NOMO-1 treated with dmso at 0.1 percent for 144 hours (cell line): Measurements from ENCODE around the gene TKT.

Source experiments
- DNase-seq: peaks from one replicate; lab custom pipeline; 2025; ENCODE audit not compliant: unreplicated experiment; lab: John Stamatoyannopoulos, UW

Gene TKT

DNA sequence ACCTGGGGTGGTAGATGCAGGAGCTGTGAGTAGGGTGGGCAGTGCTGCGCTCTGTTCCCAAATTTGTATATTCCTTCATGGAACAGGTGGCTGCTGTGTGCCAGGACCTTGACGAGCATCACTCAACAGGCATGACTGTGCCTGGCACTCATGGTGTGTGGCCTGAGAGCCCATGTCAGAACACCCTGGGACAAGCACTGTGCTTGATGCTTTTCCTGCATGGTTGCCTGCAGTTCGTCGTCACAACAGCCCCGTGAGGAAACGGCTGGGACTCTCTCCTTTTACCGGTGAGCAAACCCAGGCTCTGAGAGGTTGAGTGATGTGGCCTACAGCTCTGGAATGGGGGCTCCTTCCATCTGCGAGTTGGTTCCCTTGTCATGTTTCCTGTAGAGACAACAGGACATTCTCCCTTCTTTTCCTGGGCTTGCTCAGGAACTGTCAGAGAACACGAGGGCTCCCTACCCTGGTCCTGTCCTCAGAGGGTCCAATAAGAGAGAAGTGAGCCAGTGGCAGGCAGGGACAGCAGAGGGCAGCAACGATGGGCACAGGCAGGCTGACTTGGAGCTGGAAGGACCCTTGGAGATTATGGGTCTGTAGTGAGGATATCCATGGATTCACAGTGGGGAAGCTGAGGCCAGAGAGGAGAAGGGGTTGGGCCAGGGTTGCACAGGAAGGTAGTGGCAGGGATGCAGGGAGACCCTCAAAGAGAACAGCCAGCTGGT is 57.4 kb downstream of the TKT start:
- DNase-seq, result no peak

GRCh38 chr3:53196575-53197407 is 59.0 kb downstream of the TKT start:
- peak; percentile 58 for DNase-seq

- DNase-seq, result peak; percentile 38
Observed at GRCh38 chr3:53195602-53196574, 59.9 kb downstream of the TKT start.

DNA sequence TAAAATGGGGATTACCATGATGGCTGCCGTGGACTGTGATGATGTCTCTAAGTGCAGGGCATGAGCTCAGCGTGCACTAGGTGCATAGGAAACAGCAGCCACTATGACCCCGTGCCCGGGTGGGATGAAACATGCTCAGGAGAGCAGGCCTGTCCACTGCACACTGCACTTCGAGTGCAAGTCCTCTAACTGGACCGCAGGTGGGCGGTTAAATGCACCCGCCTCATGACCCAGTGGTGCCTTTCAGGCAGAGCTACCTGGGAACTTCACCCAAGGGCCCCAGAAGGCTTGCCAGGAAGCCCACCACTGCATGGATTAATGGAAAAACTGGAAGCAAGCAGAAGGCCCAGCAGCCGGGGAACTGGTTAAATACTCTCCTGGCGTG is 60.8 kb downstream of the TKT start:
- no peak for DNase-seq

DNA sequence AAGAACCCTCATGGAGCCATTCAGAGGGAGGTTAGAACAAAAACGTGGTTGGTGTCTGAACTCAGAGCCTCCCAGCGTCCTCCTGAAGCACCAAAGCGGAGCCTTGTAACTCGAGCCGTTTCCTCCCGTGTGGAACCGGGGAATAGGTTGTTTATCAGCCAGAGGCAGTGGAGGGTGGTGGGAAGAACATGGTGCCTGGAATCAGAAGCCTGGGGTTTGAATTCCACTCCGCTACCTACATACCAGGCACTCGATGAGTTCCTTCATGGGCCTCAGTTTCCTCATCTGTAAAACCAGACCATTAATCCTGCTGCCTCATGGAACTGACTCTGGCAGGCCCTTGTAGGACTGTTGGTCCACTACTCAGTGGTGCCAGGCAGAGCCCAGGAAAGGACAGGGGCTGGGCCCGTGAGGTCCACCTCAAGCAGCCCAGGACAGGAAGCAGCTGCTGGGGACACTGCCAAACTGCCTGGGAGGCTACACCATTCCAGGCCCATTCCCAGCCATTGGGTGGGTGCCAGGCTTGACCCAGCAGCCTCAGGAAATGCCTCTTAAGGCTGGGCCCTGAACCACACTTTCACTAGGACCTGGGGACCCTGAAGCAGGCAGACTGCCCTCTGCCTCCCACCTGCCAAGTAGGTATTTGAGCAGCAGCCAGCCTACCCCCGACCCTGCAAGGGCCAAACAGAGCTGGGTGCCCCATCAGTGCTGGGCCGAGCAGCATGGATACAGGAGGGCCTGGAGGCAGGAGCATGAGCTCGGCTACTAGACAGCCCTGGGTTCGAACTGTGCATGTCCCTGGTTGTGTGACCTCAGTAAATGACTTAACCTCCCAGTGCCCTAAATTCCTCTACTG is 61.4 kb downstream of the TKT start:
- no peak for DNase-seq

GRCh38 chr3:53193466-53194209 is 62.2 kb downstream of the TKT start:
- no peak for DNase-seq

- no peak for DNase-seq
Observed at GRCh38 chr3:53192608-53193007, 63.2 kb downstream of the TKT start.

DNA sequence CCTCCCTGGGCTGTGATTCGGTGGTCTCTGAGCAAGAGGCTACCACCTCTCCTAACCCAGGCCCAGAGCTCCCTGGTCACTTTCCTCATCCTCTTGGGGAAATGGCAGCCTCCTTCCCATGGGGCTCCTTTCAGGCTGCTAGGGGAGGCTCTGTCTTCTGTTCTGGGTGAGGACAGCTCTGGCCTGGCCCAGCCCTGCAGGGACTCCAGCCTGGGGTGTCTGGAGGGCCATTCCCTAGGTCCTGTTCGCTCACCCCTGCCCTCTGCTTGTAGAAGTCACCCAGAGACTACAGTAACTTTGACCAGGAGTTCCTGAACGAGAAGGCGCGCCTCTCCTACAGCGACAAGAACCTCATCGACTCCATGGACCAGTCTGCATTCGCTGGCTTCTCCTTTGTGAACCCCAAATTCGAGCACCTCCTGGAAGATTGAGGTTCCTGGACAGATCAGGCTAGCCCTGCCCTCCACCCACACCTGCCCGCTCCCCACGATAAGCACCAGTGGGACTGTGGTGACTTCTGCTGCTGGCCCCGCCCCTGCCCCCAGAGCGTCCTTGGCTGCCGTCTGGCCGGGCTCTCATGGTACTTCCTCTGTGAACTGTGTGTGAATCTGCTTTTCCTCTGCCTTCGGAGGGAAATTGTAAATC is 63.9 kb downstream of the TKT start:
- no peak for DNase-seq

DNA sequence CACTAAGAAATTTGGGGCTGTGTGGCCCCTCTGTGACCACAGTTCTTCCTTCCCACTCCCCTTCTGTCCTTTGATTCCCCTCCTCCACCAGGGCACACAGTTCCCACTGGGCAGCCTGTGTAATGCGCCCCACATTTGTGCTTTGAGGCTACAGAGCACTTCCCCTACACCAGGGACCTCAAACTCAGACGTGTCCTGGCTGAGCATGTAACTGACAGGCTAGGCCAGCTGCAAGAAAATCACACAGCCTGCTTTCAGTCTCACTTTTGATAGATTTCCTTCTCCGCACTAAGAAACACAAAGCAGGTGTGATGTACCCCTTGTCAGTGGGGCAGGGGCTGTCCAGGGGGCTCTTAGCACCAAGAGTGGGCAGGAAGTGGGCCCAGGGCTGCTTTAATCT is 65.2 kb downstream of the TKT start:
- no peak for DNase-seq

- no peak for DNase-seq
Observed at GRCh38 chr3:53189276-53189675, 66.5 kb downstream of the TKT start.

DNA sequence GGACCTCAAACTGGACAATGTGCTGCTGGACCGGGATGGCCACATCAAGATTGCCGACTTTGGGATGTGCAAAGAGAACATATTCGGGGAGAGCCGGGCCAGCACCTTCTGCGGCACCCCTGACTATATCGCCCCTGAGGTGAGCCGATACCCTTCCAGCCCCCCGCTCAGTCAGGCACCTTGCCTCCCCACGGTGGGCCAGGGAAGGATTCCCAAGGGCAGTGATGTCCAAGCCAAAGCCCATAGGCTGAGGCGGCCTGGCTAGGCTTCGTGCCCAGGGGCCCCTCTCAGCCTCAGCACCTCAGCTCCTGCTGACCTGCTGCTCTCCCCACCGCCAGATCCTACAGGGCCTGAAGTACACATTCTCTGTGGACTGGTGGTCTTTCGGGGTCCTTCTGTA is 67.1 kb downstream of the TKT start:
- DNase-seq, result no peak

GRCh38 chr3:53188136-53188685 is 67.6 kb downstream of the TKT start:
- no peak for DNase-seq

DNA sequence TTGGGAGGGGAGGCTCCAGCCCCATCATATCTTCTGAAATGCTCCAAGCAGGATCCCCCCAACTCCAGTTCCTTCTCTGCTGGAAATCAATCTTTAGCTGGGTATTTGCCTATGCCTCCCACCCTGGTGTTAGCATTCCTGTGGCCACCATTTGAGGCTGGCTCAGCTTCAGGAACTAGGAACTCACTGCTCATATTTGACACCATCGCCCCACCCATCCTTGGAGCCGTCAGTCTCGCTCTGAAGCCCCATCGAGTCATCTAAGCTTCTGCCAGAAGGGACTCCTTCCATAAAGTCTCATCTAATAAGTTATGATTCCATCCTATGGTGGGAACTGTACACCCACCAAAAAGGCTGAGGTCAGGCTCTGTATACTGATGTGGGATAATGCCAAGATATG is 68.4 kb downstream of the TKT start:
- no peak for DNase-seq

- DNase-seq, result no peak
Observed at GRCh38 chr3:53186726-53187125, 69.1 kb downstream of the TKT start.

DNA sequence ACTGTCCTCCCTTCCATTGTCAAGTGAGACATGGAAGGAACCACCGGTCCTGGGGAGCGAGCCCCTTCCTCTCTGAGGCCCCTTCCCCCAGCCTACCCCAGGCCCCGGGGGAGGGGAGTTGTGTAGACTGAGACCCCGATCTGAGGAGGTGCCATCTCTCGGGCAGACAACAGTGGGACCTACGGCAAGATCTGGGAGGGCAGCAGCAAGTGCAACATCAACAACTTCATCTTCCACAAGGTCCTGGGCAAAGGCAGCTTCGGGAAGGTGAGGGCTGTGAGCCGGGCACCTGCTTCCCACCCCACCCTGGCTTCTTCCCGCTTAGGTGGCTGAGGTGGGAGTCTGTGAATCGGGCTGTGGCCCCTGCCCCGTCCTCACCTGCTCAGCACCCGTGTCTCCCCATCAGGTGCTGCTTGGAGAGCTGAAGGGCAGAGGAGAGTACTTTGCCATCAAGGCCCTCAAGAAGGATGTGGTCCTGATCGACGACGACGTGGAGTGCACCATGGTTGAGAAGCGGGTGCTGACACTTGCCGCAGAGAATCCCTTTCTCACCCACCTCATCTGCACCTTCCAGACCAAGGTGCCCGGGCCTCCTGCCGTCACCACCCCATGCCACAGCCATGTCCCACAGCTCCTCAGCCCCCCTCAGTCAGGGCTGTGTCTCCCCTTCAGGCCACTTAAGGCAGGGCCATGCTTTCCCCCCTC is 69.9 kb downstream of the TKT start:
- DNase-seq, result no peak

DNA sequence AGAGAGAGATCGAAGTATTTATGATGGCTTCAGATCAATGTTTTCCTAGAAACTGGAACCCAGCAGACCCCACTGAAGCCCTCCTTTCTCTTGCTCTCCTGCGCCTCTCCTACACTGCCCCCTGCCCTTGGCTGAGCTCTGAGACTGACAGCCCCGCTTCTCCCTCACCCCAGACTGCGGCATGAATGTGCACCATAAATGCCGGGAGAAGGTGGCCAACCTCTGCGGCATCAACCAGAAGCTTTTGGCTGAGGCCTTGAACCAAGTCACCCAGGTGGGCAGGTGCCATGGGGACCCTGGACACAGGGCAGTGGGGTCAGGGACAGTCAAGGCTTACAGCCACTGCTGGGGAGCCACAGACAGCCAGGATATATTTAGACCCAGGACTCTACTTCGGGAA is 71.1 kb downstream of the TKT start:
- no peak for DNase-seq

DNA sequence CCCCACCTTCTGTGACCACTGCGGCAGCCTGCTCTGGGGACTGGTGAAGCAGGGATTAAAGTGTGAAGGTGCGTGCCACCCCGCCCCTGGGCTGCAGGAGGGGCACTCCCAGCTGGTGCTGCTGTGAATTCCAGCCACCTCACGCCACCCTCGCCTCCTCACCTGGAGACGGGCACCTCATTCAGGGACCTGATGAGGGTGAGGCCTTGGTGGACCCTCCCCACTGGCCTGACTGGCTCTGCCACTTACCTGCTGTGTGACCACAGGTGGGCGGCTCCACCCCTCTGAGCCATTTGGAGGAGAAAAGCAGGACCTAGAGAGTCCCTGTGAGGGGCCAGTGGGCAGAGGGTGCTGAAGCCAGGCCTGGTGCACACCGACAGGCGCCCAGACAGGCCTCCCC is 72.3 kb downstream of the TKT start:
- DNase-seq, result no peak

DNA sequence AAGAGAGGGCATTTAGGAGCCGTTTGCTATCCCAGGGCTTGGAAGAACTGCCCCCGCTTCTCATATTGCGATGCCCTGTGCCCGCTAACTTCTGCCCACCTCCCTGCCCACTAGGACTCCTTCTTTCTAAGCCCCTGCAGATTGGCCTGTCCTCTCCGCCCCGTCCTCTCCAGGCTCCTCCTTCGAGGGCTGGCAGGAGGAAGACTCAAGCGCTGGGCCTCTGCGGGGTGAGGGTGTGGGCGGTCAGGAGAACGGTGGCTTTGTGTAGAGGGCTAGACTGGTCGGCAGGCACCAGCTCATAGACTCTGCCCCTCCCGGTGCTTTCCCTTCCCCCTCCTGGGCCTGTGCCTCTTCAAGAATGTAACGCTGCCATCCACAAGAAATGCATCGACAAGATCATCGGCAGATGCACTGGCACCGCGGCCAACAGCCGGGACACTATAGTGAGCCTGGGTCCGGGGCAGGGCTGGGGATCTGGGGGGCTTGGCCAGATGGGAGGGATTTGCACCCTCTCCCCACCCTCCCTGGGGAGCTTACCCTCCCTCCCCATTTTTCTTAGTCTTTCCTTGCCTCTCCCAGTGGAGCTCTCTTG is 73.0 kb downstream of the TKT start:
- no peak for DNase-seq
